ENCODE measurements around the gene PHKB.

GRCh38 chr16:47568351-47568750, 107.2 kb downstream of the PHKB start:
- TF ChIP-seq CTCF (conservative IDR thresholded peaks at IDR 0.05 in 1 of 2, IDR thresholded peaks at IDR 0.05 in 1 of 2; ENCODE audit: extremely low read depth in 1 of 2, insufficient read depth in 1 of 2, low read depth in 1 of 2, low read length in 2 of 2) (no peak), EZH2 (IDR thresholded peaks at IDR 0.05; ENCODE audit: borderline replicate concordance, low read length) (no peak)

All from mammary epithelial cell (primary cell).